ENCODE results near the gene SRPK3. TPM values are rescaled to one million over a fixed set of nuclear protein-coding genes. Genes with fewer than 3 reads are reported as not detected.

Gene SRPK3
- total RNA-seq, 1 experiment from 2014 or later, result 1.6 TPM

- Histone ChIP-seq H3K27ac (ENCODE audit: low read length) (no peak overlapping the region), H3K36me3 (ENCODE audit: control insufficient read depth, insufficient read depth, low read length) (no peaks in the 10 kb centered on the region; the same call in none of the 2 replicates), H3K27me3 (ENCODE audit: control insufficient read depth, insufficient read depth, low read length) (no peaks in the 10 kb centered on the region), H3K9me3 (ENCODE audit: control insufficient read depth, insufficient read depth, low read depth, low read length) (no peaks in the 10 kb centered on the region), H3K4me3 (ENCODE audit: low read depth in 2 of 2, low read length in 2 of 2) (no peak overlapping the region), H3K4me1 (ENCODE audit: control insufficient read depth, insufficient read depth, low read length) (peaks cover 11% of the 10 kb centered on the region)
- DNase-seq (ENCODE audit: low read depth, low spot score) (no peak), ATAC-seq (no peak)
- no TSS peak for BruUV-seq (replicated peaks)
- in situ Hi-C loops (cut with HindIII; ENCODE audit: low pct_unique_long_range_greater_than_20kb, low sequenced_read_pairs), result no loop called here
- TF ChIP-seq POLR2AphosphoS5 (IDR thresholded peaks at IDR 0.05; ENCODE audit: low read depth, low read length), result no peak
- TF ChIP-seq TCF7L2 (IDR thresholded peaks at IDR 0.05; ENCODE audit: low read depth, low read length), result no peak
- no peak for TF ChIP-seq SIN3A (IDR thresholded peaks at IDR 0.05; ENCODE audit: borderline replicate concordance, insufficient read depth, low read depth, low read length)
- no peak for TF ChIP-seq REST (IDR thresholded peaks at IDR 0.05; ENCODE audit: insufficient read depth in 1 of 2, low read depth in 2 of 2, low read length in 1 of 2)
- no peak for TF ChIP-seq CTCF (IDR thresholded peaks at IDR 0.05)
- POLR2A ChIA-PET, result no interaction called here
- CTCF ChIA-PET, result no interaction called here
- intact Hi-C loops (cut with micrococcal nuclease; ENCODE audit: unreplicated experiment), result no loop called here
Observed at GRCh38 chrX:153789654-153790053, 8.8 kb downstream of the SRPK3 start.

GRCh38 chrX:153791104-153791852, 10.4 kb downstream of the SRPK3 start:
- H3K36me3 ChIP-seq (ENCODE audit: control insufficient read depth, insufficient read depth, low read length), result peaks cover 3% of the 10 kb centered on the region
- ATAC-seq, result no peak
- CTCF ChIA-PET, result no interaction called here

More at GRCh38 chrX:153791104-153791852, 10.4 kb downstream of the SRPK3 start:
- in situ Hi-C loops (cut with HindIII; ENCODE audit: low pct_unique_long_range_greater_than_20kb, low sequenced_read_pairs) (no loop called here), intact Hi-C loops (cut with micrococcal nuclease; ENCODE audit: unreplicated experiment) (no loop called here)
- Histone ChIP-seq H3K4me1 (ENCODE audit: control insufficient read depth, insufficient read depth, low read length) (peaks cover 22% of the 10 kb centered on the region), H3K27me3 (ENCODE audit: control insufficient read depth, insufficient read depth, low read length) (no peaks in the 10 kb centered on the region), H3K4me3 (ENCODE audit: low read depth in 2 of 2, low read length in 2 of 2) (no peak overlapping the region), H3K27ac (ENCODE audit: low read length) (no peak overlapping the region), H3K9me3 (ENCODE audit: control insufficient read depth, insufficient read depth, low read depth, low read length) (no peaks in the 10 kb centered on the region)
- POLR2A ChIA-PET, result no interaction called here
- DNase-seq (ENCODE audit: low read depth, low spot score), result no peak
- TF ChIP-seq POLR2AphosphoS5 (IDR thresholded peaks at IDR 0.05; ENCODE audit: low read depth, low read length) (no peak), TCF7L2 (IDR thresholded peaks at IDR 0.05; ENCODE audit: low read depth, low read length) (no peak), REST (IDR thresholded peaks at IDR 0.05; ENCODE audit: insufficient read depth in 1 of 2, low read depth in 2 of 2, low read length in 1 of 2) (no peak), CTCF (IDR thresholded peaks at IDR 0.05) (no peak), SIN3A (IDR thresholded peaks at IDR 0.05; ENCODE audit: borderline replicate concordance, insufficient read depth, low read depth, low read length) (no peak)
- BruUV-seq (replicated peaks), result no TSS peak

All from Panc1 (cell line).